Skeletal muscle satellite cell (primary cell): ENCODE data around the gene ZNF300. TPM values are rescaled to one million over a fixed set of nuclear protein-coding genes. Genes with fewer than 3 reads are reported as not detected.
A peak's percentile ranks its signal among the peaks of the same experiment; 100 is the strongest.

Experiments used
- H3K27me3 ChIP-seq: 2 replicates; pipeline ENCODE4 v1.7.0; 2013; ENCODE audit warnings: low read length; ENCODE audit not compliant: control insufficient read depth, insufficient read depth
- H3K36me3 ChIP-seq: 2 replicates; pipeline ENCODE4 v1.7.0; 2013; ENCODE audit warnings: mild to moderate bottlenecking, control low read depth, low read length; ENCODE audit not compliant: insufficient read depth
- H3K4me1 ChIP-seq: 2 replicates; pipeline ENCODE4 v1.7.0; 2013; ENCODE audit warnings: low read length; ENCODE audit not compliant: control insufficient read depth, insufficient read depth
- H3K4me2 ChIP-seq: 2 replicates; pipeline ENCODE4 v1.7.0; 2013; ENCODE audit warnings: mild to moderate bottlenecking, low read length
- H3K4me3 ChIP-seq: 2 replicates; pipeline ENCODE4 v1.7.0; 2013; ENCODE audit warnings: low read length
- H3K9ac ChIP-seq: 2 replicates; pipeline ENCODE4 v1.7.0; 2013; ENCODE audit warnings: mild to moderate bottlenecking, low read depth, low read length, moderate library complexity
- H3K9me3 ChIP-seq: replicated peaks from 2 replicates; pipeline ENCODE4 v1.7.0; 2013; ENCODE audit warnings: mild to moderate bottlenecking, control low read depth, low read length
- total RNA-seq: library from RNA; depleted of rRNA; stranded (reverse); fragments of >200 nt; gene quantifications from 2 replicates; pipeline ENCODE4 v1.2.3, GENCODE V29; 2012; rRNA removed

The ZNF300 gene
- total RNA-seq = 6.1 and 6.3 TPM in 2 replicates

GRCh38 chr5:150904479-150905311, at the start of gene ZNF300:
ZNF300 (minus strand) TSS chr5:150904980; CDS start chr5:150903155, 1,825 bp downstream.
- no peaks in the 10 kb centered on the region for H3K27me3 ChIP-seq
- H3K4me2 ChIP-seq = peak within 1 kb of the TSS; percentile 78
- peaks cover 32% of the 10 kb centered on the region for H3K9me3 ChIP-seq
- no peaks in the 10 kb centered on the region for H3K4me1 ChIP-seq
- H3K4me3 ChIP-seq = peak within 1 kb of the TSS; percentile 83
- H3K9ac ChIP-seq = peak within 1 kb of the TSS; percentile 84
- H3K36me3 ChIP-seq = peaks cover 25% of the 10 kb centered on the region

- H3K27me3 ChIP-seq = no peaks in the 10 kb centered on the region
- H3K9me3 ChIP-seq = peaks cover 41% of the 10 kb centered on the region
- no peaks in the 10 kb centered on the region for H3K36me3 ChIP-seq
- H3K4me2 ChIP-seq = no peak overlapping the region
- no peaks in the 10 kb centered on the region for H3K4me1 ChIP-seq
- H3K4me3 ChIP-seq = no peak overlapping the region
- H3K9ac ChIP-seq = no peak overlapping the region
These were observed 43.8 kb upstream of the ZNF300 start for GRCh38 chr5:150948539-150948938.

DNA sequence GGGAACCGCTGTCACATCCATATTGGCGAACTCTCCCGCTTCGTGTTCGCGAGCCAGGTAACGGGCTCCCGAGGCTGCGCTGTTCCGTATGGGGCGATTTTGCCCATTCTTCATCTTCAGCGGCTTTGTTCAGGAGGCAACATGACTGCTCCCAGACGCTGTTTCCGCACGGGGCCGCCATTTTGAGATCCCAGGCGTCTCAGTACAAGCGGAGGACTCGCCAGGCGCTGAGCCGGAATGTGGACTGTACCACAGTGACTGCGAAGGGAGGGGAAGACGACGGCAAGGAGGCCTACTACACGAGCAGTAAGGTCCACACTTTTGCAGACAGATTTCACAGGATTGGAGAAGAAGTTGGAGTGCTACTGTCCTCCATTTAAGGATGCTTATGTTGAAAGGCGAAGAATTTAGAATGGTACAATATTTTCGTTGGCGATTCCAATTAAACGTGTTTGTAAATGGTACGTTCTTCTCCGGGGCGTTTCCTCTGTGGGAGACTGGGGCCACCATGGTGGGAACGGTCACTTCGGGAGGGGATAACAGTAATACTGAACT, 41.6 kb upstream of the ZNF300 start:
- H3K9ac ChIP-seq = peak overlapping the region; percentile 77
- no peaks in the 10 kb centered on the region for H3K4me1 ChIP-seq
- peak overlapping the region; percentile 73 for H3K4me3 ChIP-seq
- H3K9me3 ChIP-seq = peaks cover 33% of the 10 kb centered on the region
- no peaks in the 10 kb centered on the region for H3K36me3 ChIP-seq
- H3K4me2 ChIP-seq = peak overlapping the region; percentile 73
- no peaks in the 10 kb centered on the region for H3K27me3 ChIP-seq

- Histone ChIP-seq H3K27me3 (no peaks in the 10 kb centered on the region), H3K4me2 (peak overlapping the region; percentile 73), H3K4me1 (no peaks in the 10 kb centered on the region), H3K9me3 (peaks cover 31% of the 10 kb centered on the region), H3K9ac (peak overlapping the region; percentile 77), H3K36me3 (no peaks in the 10 kb centered on the region), H3K4me3 (peak overlapping the region; percentile 73)
These were observed 41.2 kb upstream of the ZNF300 start for GRCh38 chr5:150945947-150946346.

DNA sequence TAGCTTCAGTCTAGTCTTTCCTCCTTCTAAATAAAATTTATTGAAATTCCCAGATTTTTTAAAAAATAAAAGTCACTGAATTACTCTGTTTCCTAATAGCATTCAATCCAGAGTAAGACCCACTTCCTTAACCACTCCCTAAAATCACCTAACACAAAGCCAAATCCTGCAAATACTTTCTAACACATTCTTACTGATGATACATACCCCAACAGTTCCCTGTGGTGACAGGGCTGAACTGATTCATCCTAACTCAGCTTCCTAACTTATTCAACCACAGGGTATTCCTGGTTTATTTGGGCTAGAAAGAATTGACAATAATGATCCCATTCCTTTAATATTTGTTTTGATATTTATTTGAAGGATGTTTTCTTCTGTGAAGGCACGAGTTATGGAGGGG, 40.7 kb upstream of the ZNF300 start:
- H3K4me1 ChIP-seq = no peaks in the 10 kb centered on the region
- H3K4me3 ChIP-seq = peak overlapping the region; percentile 73
- H3K27me3 ChIP-seq = no peaks in the 10 kb centered on the region
- peaks cover 27% of the 10 kb centered on the region for H3K9me3 ChIP-seq
- H3K9ac ChIP-seq = no peak overlapping the region
- H3K4me2 ChIP-seq = peak overlapping the region; percentile 73
- no peaks in the 10 kb centered on the region for H3K36me3 ChIP-seq

DNA sequence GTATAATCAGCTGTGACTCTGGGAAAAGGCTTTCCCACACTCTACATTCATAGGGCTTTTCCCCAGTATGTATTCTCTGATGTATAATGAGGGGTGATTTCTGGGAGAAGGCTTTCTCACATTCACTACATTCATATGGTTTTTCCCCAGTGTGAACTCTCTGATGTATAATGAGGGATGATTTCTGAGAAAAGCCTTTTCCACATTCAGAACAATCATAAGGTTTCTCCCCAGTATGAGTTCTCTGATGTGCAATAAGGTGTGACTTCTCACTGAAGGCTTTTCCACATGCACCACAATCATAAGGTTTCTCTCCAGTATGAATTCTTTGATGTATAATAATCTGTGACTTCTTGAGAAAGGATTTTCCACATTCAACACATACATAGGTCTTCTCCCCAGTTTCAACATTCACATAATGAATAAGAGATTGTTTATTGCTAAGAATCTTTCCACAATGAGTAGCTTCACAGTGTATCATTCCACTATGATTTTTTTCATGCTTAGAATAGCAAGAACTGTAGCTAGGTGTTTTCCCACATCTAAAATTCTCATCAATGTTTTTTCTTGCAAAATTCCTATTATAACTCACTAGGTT, 26.7 kb upstream of the ZNF300 start:
- no peaks in the 10 kb centered on the region for H3K27me3 ChIP-seq
- no peaks in the 10 kb centered on the region for H3K4me1 ChIP-seq
- H3K9me3 ChIP-seq = peaks cover 47% of the 10 kb centered on the region
- H3K9ac ChIP-seq = no peak overlapping the region
- no peak overlapping the region for H3K4me2 ChIP-seq
- no peak overlapping the region for H3K4me3 ChIP-seq
- peaks cover 4% of the 10 kb centered on the region for H3K36me3 ChIP-seq

- H3K36me3 ChIP-seq = no peaks in the 10 kb centered on the region
- no peaks in the 10 kb centered on the region for H3K4me1 ChIP-seq
- H3K9ac ChIP-seq = no peak overlapping the region
- H3K4me2 ChIP-seq = no peak overlapping the region
- no peaks in the 10 kb centered on the region for H3K27me3 ChIP-seq
- H3K9me3 ChIP-seq = peaks cover 6% of the 10 kb centered on the region
- no peak overlapping the region for H3K4me3 ChIP-seq
These were observed 13.8 kb upstream of the ZNF300 start for GRCh38 chr5:150918613-150919012.

GRCh38 chr5:150912312-150912814, 7.6 kb upstream of the ZNF300 start:
- Histone ChIP-seq H3K9ac (no peak overlapping the region), H3K27me3 (no peaks in the 10 kb centered on the region), H3K9me3 (peaks cover 15% of the 10 kb centered on the region), H3K4me1 (no peaks in the 10 kb centered on the region), H3K36me3 (no peaks in the 10 kb centered on the region), H3K4me2 (no peak overlapping the region), H3K4me3 (no peak overlapping the region)

DNA sequence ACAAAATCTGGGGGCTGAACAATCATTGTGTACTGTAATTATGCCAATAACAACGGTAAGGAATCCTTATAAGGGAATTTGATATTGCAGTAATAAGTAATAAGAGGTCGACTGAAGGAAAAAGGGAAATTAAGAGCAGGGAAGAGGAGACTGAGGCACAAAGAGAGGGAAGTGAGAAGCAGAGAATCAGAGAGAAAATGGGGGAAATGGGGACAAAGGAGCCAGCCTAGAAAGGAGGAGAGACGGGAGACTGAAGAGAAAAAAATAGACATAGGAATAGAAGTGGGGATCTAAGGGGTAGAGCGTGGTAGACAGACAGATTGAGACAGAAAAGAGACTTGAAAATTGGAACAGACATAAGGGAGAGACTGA, 518 bp upstream of the ZNF300 start:
- H3K4me2 ChIP-seq = peak overlapping the region; percentile 78
- H3K4me3 ChIP-seq = peak overlapping the region; percentile 83
- no peaks in the 10 kb centered on the region for H3K4me1 ChIP-seq
- H3K36me3 ChIP-seq = peaks cover 19% of the 10 kb centered on the region
- peak overlapping the region; percentile 84 for H3K9ac ChIP-seq
- H3K9me3 ChIP-seq = peaks cover 26% of the 10 kb centered on the region
- no peaks in the 10 kb centered on the region for H3K27me3 ChIP-seq

- H3K9me3 ChIP-seq = peaks cover 58% of the 10 kb centered on the region
- H3K4me1 ChIP-seq = no peaks in the 10 kb centered on the region
- no peak overlapping the region for H3K9ac ChIP-seq
- H3K36me3 ChIP-seq = peaks cover 46% of the 10 kb centered on the region
- no peaks in the 10 kb centered on the region for H3K27me3 ChIP-seq
- H3K4me3 ChIP-seq = no peak overlapping the region
- no peak overlapping the region for H3K4me2 ChIP-seq
These were observed 3.3 kb downstream of the ZNF300 start for GRCh38 chr5:150901446-150901845.
